IMR-90 (cell line): ENCODE results near the gene POU2F1. TPM values are rescaled to one million over a fixed set of nuclear protein-coding genes. Genes with fewer than 3 reads are reported as not detected.

Experiments used
- ATAC-seq: fragments of 200-7000 bp; cut with Tn5 transposase; 2 replicates; pipeline ENCODE4 v1.9.1; 2020; ENCODE audit warnings: low read depth, mild to moderate bottlenecking, moderate library complexity
- BruUV-seq: library from RNA; stranded (reverse); fragments of 400-500 nt; replicated peaks from 2 replicates; lab custom pipeline; 2021; lab: Mats Ljungman, UMichigan
- CTCF ChIA-PET: fragments of 300-600 bp; formaldehyde crosslinking; extraction: SDS; loops from one replicate; lab custom pipeline; 2021; ENCODE audit warnings: antibody characterized with exemption; lab: Yijun Ruan, JAX
- POLR2A ChIA-PET: fragments of 300-600 bp; sonication (Branson Sonifier 250); formaldehyde crosslinking; loops from one replicate; lab custom pipeline; 2022; ENCODE audit warnings: antibody characterized with exemption; ENCODE audit not compliant: unreplicated experiment; lab: Charles Lee
- DNase-seq: peaks from one replicate; pipeline ENCODE4 v3.0.0; 2013
- H2AFZ ChIP-seq: replicated peaks from 2 replicates; pipeline ENCODE3; 2013; ENCODE audit warnings: low read length, mild to moderate bottlenecking; ENCODE audit not compliant: poor library complexity
- H2AK5ac ChIP-seq: 2 replicates; pipeline ENCODE4 v1.6.1; 2013; ENCODE audit warnings: low read depth, low read length, inconsistent platforms
- H2AK9ac ChIP-seq: replicated peaks from 2 replicates; pipeline ENCODE3; 2013; ENCODE audit warnings: mild to moderate bottlenecking, low read depth, low read length, moderate library complexity; ENCODE audit not compliant: poor library complexity
- H2BK120ac ChIP-seq: 2 replicates; pipeline ENCODE4 v1.6.1; 2013; ENCODE audit warnings: low read depth, low read length, inconsistent platforms
- H2BK15ac ChIP-seq: 3 replicates; pipeline ENCODE4 v1.6.1; 2013; ENCODE audit warnings: low read depth, low read length, inconsistent platforms
- H2BK20ac ChIP-seq: 2 replicates; pipeline ENCODE4 v1.6.1; 2013; ENCODE audit warnings: low read depth, mild to moderate bottlenecking, inconsistent platforms, low read length, moderate library complexity
- H2BK5ac ChIP-seq: 2 replicates; pipeline ENCODE4 v1.6.1; 2013; ENCODE audit warnings: mild to moderate bottlenecking, low read depth, low read length, inconsistent platforms; ENCODE audit not compliant: poor library complexity, severe bottlenecking
- H3K14ac ChIP-seq: replicated peaks from 2 replicates; pipeline ENCODE4 v1.6.1; 2013; ENCODE audit warnings: low read depth, low read length, inconsistent platforms
- H3K18ac ChIP-seq: 2 replicates; pipeline ENCODE4 v1.6.1; 2013; ENCODE audit warnings: low read depth, low read length, control low read depth
- H3K23ac ChIP-seq: 2 replicates; pipeline ENCODE4 v1.6.1; 2013; ENCODE audit warnings: low read depth, low read length, inconsistent platforms
- H3K27ac ChIP-seq: 2 replicates; pipeline ENCODE4 v1.5.1; 2013; ENCODE audit warnings: mild to moderate bottlenecking, control low read depth, low read length; ENCODE audit not compliant: insufficient read depth
- H3K27me3 ChIP-seq: 2 replicates; pipeline ENCODE4 v1.6.1; 2013; ENCODE audit warnings: low read length; ENCODE audit not compliant: control insufficient read depth, insufficient read depth
- H3K36me3 ChIP-seq: 2 replicates; pipeline ENCODE4 v1.6.1; 2013; ENCODE audit warnings: low read length, mixed read lengths; ENCODE audit not compliant: control insufficient read depth, insufficient read depth
- H3K4ac ChIP-seq: 2 replicates; pipeline ENCODE4 v1.6.1; 2013; ENCODE audit warnings: low read depth, low read length, inconsistent platforms
- H3K4me1 ChIP-seq: 2 replicates; pipeline ENCODE4 v1.6.1; 2013; ENCODE audit warnings: low read length, mixed read lengths; ENCODE audit not compliant: control insufficient read depth, insufficient read depth
- H3K4me2 ChIP-seq: 2 replicates; pipeline ENCODE4 v1.6.1; 2013; ENCODE audit warnings: low read depth, mild to moderate bottlenecking, control low read depth, low read length, moderate library complexity
- H3K4me3 ChIP-seq: 2 replicates; pipeline ENCODE4 v1.5.1; 2013; ENCODE audit warnings: low read depth, mild to moderate bottlenecking, control low read depth, low read length, moderate library complexity; ENCODE audit not compliant: insufficient read depth
- H3K56ac ChIP-seq: 2 replicates; pipeline ENCODE4 v1.6.1; 2013; ENCODE audit warnings: low read length, inconsistent platforms; ENCODE audit not compliant: insufficient read depth; ENCODE audit errors: extremely low read depth
- H3K79me1 ChIP-seq, 2 experiments: 2 replicates each; pipeline ENCODE4 v1.6.1; 2013; ENCODE audit warnings: low read length in 2 of 2, inconsistent platforms in 1 of 2, low read depth in 1 of 2
- H3K9ac ChIP-seq: 2 replicates; pipeline ENCODE4 v1.6.1; 2013; ENCODE audit warnings: low read depth, low read length, control low read depth
- H3K9me1 ChIP-seq: 2 replicates; pipeline ENCODE4 v1.6.1; 2013; ENCODE audit warnings: low read length, inconsistent platforms; ENCODE audit not compliant: insufficient read depth
- H3K9me3 ChIP-seq: 2 replicates; pipeline ENCODE4 v1.6.1; 2013; ENCODE audit warnings: low read length; ENCODE audit not compliant: control insufficient read depth, insufficient read depth
- H4K20me1 ChIP-seq: 2 replicates; pipeline ENCODE4 v1.6.1; 2013; ENCODE audit warnings: low read length, inconsistent platforms; ENCODE audit not compliant: insufficient read depth
- H4K5ac ChIP-seq: 2 replicates; pipeline ENCODE4 v1.6.1; 2013; ENCODE audit warnings: mild to moderate bottlenecking, low read depth, low read length, control low read depth
- H4K8ac ChIP-seq, 2 experiments: 2 replicates each; pipeline ENCODE4 v1.6.1; 2013; ENCODE audit warnings: low read depth in 2 of 2, low read length in 2 of 2, control low read depth in 1 of 2, inconsistent platforms in 1 of 2
- H4K91ac ChIP-seq: 2 replicates; pipeline ENCODE4 v1.6.1; 2013; ENCODE audit warnings: low read depth, low read length, inconsistent platforms; ENCODE audit not compliant: insufficient read depth
- BHLHE40 ChIP-seq: fragments of 150-350 bp; IDR thresholded peaks from 2 replicates; pipeline ENCODE4 v1.6.1; 2016; ENCODE audit warnings: mild to moderate bottlenecking, low read depth, low read length
- CEBPB ChIP-seq: IDR thresholded peaks from 2 replicates; pipeline ENCODE4 v1.6.1; 2012; ENCODE audit warnings: low read depth, low read length, improper control_type of control experiment
- CHD1 ChIP-seq: IDR thresholded peaks from 2 replicates; pipeline ENCODE4 v1.6.1; 2012; ENCODE audit warnings: low read depth, low read length, improper control_type of control experiment
- FOS ChIP-seq: fragments of 150-350 bp; IDR thresholded peaks from 2 replicates; pipeline ENCODE4 v1.6.1; 2016; ENCODE audit warnings: low read depth, low read length
- MAFK ChIP-seq: IDR thresholded peaks from 2 replicates; pipeline ENCODE4 v1.6.1; 2012; ENCODE audit warnings: low read depth, low read length, improper control_type of control experiment
- MAZ ChIP-seq: IDR thresholded peaks from 2 replicates; pipeline ENCODE4 v1.6.1; 2012; ENCODE audit warnings: low read depth, mild to moderate bottlenecking, low read length, improper control_type of control experiment, moderate library complexity, borderline replicate concordance
- MXI1 ChIP-seq: IDR thresholded peaks from 2 replicates; pipeline ENCODE4 v1.6.1; 2012; ENCODE audit warnings: low read depth, mild to moderate bottlenecking, low read length, moderate library complexity, borderline replicate concordance
- NFE2L2 ChIP-seq: fragments of 150-350 bp; IDR thresholded peaks from 2 replicates; pipeline ENCODE4 v1.6.1; 2016; ENCODE audit warnings: low read depth, mild to moderate bottlenecking, low read length
- POLR2A ChIP-seq: IDR thresholded peaks from 2 replicates; pipeline ENCODE4 v1.6.1; 2012; ENCODE audit warnings: mild to moderate bottlenecking, low read depth, low read length
- RAD21 ChIP-seq: IDR thresholded peaks from 2 replicates; pipeline ENCODE4 v1.6.1; 2012; ENCODE audit warnings: low read length, improper control_type of control experiment
- RCOR1 ChIP-seq: IDR thresholded peaks from 2 replicates; pipeline ENCODE4 v1.6.1; 2012; ENCODE audit warnings: mild to moderate bottlenecking, low read length, improper control_type of control experiment; ENCODE audit not compliant: insufficient replicate concordance
- RFX5 ChIP-seq: IDR thresholded peaks from 2 replicates; pipeline ENCODE4 v1.8.0; 2012; ENCODE audit warnings: low read depth, mild to moderate bottlenecking, low read length, moderate library complexity
- SMC3 ChIP-seq: fragments of 150-350 bp; IDR thresholded peaks from 2 replicates; pipeline ENCODE4 v1.6.1; 2016; ENCODE audit warnings: low read depth, mild to moderate bottlenecking, antibody characterized with exemption, low read length, moderate library complexity
- WGBS, 2 experiments: methylation state at CpG; one replicate each; pipeline versions ENCODE4 v1.1.5 to v1.1.7; 2013; ENCODE audit warnings: missing lambda C conversion rate in 2 of 2; ENCODE audit not compliant: insufficient read length in 1 of 2; ENCODE audit errors: extremely low coverage in 2 of 2; 5-methylcytosine and 5-hydroxymethylcytosine counted together
- dilution Hi-C: fragments of 300-500 bp; cut with HindIII; formaldehyde crosslinking; loops from one replicate; pipeline ENCODE4 v1.14.3; 2018; ENCODE audit warnings: low sequenced_read_pairs; ENCODE audit not compliant: unreplicated experiment
- in situ Hi-C: fragments of 300-500 bp; cut with MboI; formaldehyde crosslinking; loops from 3 replicates; pipeline ENCODE4 v1.14.3; 2019; ENCODE audit warnings: low sequenced_read_pairs, inconsistent platforms, mixed read lengths
- intact Hi-C: fragments of 100-400 bp; cut with micrococcal nuclease; formaldehyde crosslinking; loops from 2 replicates; pipeline ENCODE4 v1.10.0; 2022
- polyA plus RNA-seq, 3 experiments: library from polyadenylated mRNA; depleted of rRNA; stranded (reverse); fragments of >200 nt; gene quantifications; 2 replicates each; pipeline ENCODE4 v1.2.3, GENCODE V29; 2012; ENCODE audit warnings: low replicate concordance in 1 of 3
- total RNA-seq: library from RNA; depleted of rRNA; stranded (reverse); fragments of >200 nt; gene quantifications from 2 replicates; pipeline ENCODE4 v1.2.3, GENCODE V29; 2012
- TF ChIP-seq, protein P1 (sequence below): fragments of 150-350 bp; IDR thresholded peaks from 2 replicates; pipeline ENCODE4 v1.6.1; 2017; ENCODE audit warnings: mild to moderate bottlenecking, antibody characterized with exemption, low read length, low read depth
- TF ChIP-seq, protein P2 (sequence below): fragments of 150-350 bp; IDR thresholded peaks from 2 replicates; pipeline ENCODE4 v1.6.1; 2016; ENCODE audit warnings: low read depth, mild to moderate bottlenecking, low read length, moderate library complexity, borderline replicate concordance
- TF ChIP-seq, protein P3 (sequence below): conservative IDR thresholded peaks from 2 replicates; pipeline ENCODE4 v1.5.1; 2012; ENCODE audit warnings: mild to moderate bottlenecking, low read depth, low read length, improper control_type of control experiment

The POU2F1 gene
- total and polyA plus RNA-seq, 2 of the 4 experiments (the other 2 are of a cell fraction): 1.2 to 3.4 TPM

DNA sequence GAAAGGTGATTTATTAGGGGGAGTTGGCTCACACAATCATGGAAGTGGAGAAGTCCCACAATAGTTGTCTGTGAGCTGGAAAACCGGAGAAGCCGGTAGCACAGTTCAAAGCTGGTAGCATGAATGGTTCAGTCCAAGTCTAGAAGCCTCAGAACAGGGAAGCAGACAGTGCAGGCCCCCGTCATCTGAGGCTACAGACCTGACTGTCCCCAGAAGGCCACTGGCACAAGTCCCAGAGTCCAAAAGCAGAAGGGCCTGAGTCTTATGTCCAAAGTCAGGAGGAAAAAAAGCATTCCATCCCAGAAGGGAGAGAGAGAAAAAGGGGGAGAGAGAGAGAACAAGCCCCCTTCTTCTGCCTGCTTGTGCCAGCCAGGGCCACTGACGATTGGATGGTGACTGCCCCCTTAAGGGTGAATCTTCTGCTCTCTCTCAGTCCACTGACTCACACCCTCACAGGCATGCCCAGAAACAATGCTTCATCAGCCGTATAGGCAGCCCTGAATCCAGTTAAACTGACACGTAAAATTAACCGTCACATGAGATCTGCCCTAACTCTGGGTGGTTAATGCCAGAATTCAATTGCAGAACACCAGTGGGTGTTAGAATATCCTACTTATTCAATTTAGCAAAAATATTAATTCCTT is 49.3 kb upstream of the POU2F1 start:
- POLR2A ChIA-PET: no interaction called here

More for the DNA sequence above, 49.3 kb upstream of the POU2F1 start:
- 60% methylated on average over 3 of the region's 7 CpGs; no CpG with 5 or more reads in 1 of the 2 experiments for WGBS, 2 experiments
- Histone ChIP-seq H2BK15ac (no peak overlapping the region), H3K27ac (no peak overlapping the region), H3K9ac (no peak overlapping the region), H3K27me3 (peaks cover 6% of the 10 kb centered on the region), H2AFZ (no peak overlapping the region), H3K36me3 (no peaks in the 10 kb centered on the region), H4K8ac (no peak overlapping the region), H2AK5ac (no peak overlapping the region), H4K20me1 (no peaks in the 10 kb centered on the region), H2BK120ac (no peak overlapping the region), H3K14ac (no peak overlapping the region), H2BK5ac (no peak overlapping the region), H3K79me1 (no peaks in the 10 kb centered on the region), H2AK9ac (no peak overlapping the region), H3K4me2 (no peak overlapping the region), H3K18ac (no peak overlapping the region), H3K4me3 (no peak overlapping the region), H3K23ac (no peak overlapping the region), H4K91ac (no peak overlapping the region), H2BK20ac (no peak overlapping the region), H3K4ac (no peak overlapping the region), H3K4me1 (no peaks in the 10 kb centered on the region), H4K5ac (no peak overlapping the region), H3K9me1 (no peaks in the 10 kb centered on the region), H3K56ac (no peak overlapping the region), H3K9me3 (no peaks in the 10 kb centered on the region; the same call in 1 of the 2 replicates)
- TF ChIP-seq POLR2A (no peak), MXI1 (no peak), NFE2L2 (no peak), SMC3 (no peak), CEBPB (no peak), RFX5 (no peak), CHD1 (no peak), MAZ (no peak), MAFK (no peak), FOS (no peak), RAD21 (no peak), BHLHE40 (no peak), RCOR1 (no peak)
- TF ChIP-seq, protein P1, sequence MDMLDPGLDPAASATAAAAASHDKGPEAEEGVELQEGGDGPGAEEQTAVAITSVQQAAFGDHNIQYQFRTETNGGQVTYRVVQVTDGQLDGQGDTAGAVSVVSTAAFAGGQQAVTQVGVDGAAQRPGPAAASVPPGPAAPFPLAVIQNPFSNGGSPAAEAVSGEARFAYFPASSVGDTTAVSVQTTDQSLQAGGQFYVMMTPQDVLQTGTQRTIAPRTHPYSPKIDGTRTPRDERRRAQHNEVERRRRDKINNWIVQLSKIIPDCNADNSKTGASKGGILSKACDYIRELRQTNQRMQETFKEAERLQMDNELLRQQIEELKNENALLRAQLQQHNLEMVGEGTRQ: no peak
- TF ChIP-seq, protein P2, sequence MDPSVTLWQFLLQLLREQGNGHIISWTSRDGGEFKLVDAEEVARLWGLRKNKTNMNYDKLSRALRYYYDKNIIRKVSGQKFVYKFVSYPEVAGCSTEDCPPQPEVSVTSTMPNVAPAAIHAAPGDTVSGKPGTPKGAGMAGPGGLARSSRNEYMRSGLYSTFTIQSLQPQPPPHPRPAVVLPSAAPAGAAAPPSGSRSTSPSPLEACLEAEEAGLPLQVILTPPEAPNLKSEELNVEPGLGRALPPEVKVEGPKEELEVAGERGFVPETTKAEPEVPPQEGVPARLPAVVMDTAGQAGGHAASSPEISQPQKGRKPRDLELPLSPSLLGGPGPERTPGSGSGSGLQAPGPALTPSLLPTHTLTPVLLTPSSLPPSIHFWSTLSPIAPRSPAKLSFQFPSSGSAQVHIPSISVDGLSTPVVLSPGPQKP: no peak
- TF ChIP-seq, protein P3, sequence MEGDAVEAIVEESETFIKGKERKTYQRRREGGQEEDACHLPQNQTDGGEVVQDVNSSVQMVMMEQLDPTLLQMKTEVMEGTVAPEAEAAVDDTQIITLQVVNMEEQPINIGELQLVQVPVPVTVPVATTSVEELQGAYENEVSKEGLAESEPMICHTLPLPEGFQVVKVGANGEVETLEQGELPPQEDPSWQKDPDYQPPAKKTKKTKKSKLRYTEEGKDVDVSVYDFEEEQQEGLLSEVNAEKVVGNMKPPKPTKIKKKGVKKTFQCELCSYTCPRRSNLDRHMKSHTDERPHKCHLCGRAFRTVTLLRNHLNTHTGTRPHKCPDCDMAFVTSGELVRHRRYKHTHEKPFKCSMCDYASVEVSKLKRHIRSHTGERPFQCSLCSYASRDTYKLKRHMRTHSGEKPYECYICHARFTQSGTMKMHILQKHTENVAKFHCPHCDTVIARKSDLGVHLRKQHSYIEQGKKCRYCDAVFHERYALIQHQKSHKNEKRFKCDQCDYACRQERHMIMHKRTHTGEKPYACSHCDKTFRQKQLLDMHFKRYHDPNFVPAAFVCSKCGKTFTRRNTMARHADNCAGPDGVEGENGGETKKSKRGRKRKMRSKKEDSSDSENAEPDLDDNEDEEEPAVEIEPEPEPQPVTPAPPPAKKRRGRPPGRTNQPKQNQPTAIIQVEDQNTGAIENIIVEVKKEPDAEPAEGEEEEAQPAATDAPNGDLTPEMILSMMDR: no peak
- ATAC-seq (peak; percentile 32; the same call in 1 of the 2 replicates), DNase-seq (no peak)
- CTCF ChIA-PET: no interaction called here
- dilution Hi-C loops: no loop called here
- in situ Hi-C loops: no loop called here
- no TSS peak for BruUV-seq
- intact Hi-C loops: no loop called here
